ENCODE data around the gene EYA4. TPM values are rescaled to one million over a fixed set of nuclear protein-coding genes. Genes with fewer than 3 reads are reported as not detected.

The EYA4 gene
- total and polyA plus RNA-seq, 2 donors (not counting 3 experiments of a cell fraction or from before 2014, with no cell fraction given), result not detected

DNA sequence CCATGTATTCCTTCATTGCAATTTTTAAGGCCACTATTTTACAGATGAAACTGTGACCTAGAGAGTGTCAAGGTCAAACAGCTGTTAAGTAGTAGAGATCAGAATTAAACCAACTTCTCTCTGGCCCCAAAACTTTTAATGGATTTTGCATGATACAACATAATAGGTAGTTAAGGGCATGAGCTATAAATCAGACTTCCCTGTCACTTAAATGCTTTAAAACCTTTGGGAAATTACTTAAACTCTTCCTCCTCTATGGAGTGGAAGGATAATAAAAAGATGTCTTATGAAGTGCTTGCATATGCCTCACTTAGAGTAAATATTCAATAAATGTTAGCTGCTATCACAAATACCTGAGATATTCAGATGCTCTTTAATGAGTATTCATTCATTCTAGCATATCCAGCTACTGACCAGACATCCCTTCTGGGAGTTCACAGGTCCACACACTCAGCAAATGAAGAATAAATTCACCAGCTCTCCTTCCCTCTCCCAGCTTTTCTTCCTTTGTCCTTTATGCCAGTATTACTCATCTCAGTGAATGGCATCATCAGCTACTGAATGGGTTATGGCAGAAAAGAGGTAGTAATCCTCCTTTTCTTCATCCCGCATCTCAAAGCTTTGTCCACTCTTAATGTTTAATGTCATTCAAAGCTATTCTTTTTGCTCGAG, 36.2 kb downstream of the EYA4 start:
- Histone ChIP-seq H3K27ac (ENCODE audit: insufficient read depth, low read depth, low read length) (no peak overlapping the region), H3K9ac (replicated peaks; ENCODE audit: extremely low read depth, insufficient read depth, low read length) (no peak overlapping the region), H3K36me3 (ENCODE audit: control insufficient read depth in 2 of 2, extremely low read depth in 1 of 2, insufficient read depth in 2 of 2, low read length in 2 of 2) (no peaks in the 10 kb centered on the region), H4K20me1 (replicated peaks; ENCODE audit: control insufficient read depth, extremely low read depth, insufficient read depth, low read length) (no peaks in the 10 kb centered on the region), H3K9me3 (replicated peaks; ENCODE audit: control insufficient read depth, insufficient read depth, low read length) (no peaks in the 10 kb centered on the region), H3K4me3 (replicated peaks in 1 of 3; ENCODE audit: insufficient read depth in 1 of 3, low read depth in 1 of 3, low read length in 3 of 3) (no peak overlapping the region), H2AFZ (ENCODE audit: low read depth, low read length) (no peak overlapping the region), H3K79me2 (ENCODE audit: control insufficient read depth, insufficient read depth, low read length) (no peaks in the 10 kb centered on the region), H3K4me2 (ENCODE audit: insufficient read depth, low read length) (no peak overlapping the region), H3K4me1 (ENCODE audit: control insufficient read depth, extremely low read depth, insufficient read depth, low read length) (no peaks in the 10 kb centered on the region), H3K27me3 (ENCODE audit: control insufficient read depth in 2 of 2, insufficient read depth in 2 of 2, low read length in 2 of 2) (no peaks in the 10 kb centered on the region), H3K9me1 (replicated peaks; ENCODE audit: control insufficient read depth, extremely low read depth, insufficient read depth, low read length) (no peaks in the 10 kb centered on the region)
- POLR2A ChIA-PET, result no interaction called here
- DNase-seq (ENCODE audit: low read depth, low spot score), result no peak
- no TSS peak for BruUV-seq (replicated peaks)
- CTCF ChIA-PET, result interaction anchor here (1.0 to 1.4 kb wide), 2 partner anchors 14 to 82 kb away, joined by 3 read pairs; no protein-coding TSS in a partner anchor
- intact Hi-C loops (cut with micrococcal nuclease), result no loop called here
- no peak for FAIRE-seq
- TF ChIP-seq, protein P1, sequence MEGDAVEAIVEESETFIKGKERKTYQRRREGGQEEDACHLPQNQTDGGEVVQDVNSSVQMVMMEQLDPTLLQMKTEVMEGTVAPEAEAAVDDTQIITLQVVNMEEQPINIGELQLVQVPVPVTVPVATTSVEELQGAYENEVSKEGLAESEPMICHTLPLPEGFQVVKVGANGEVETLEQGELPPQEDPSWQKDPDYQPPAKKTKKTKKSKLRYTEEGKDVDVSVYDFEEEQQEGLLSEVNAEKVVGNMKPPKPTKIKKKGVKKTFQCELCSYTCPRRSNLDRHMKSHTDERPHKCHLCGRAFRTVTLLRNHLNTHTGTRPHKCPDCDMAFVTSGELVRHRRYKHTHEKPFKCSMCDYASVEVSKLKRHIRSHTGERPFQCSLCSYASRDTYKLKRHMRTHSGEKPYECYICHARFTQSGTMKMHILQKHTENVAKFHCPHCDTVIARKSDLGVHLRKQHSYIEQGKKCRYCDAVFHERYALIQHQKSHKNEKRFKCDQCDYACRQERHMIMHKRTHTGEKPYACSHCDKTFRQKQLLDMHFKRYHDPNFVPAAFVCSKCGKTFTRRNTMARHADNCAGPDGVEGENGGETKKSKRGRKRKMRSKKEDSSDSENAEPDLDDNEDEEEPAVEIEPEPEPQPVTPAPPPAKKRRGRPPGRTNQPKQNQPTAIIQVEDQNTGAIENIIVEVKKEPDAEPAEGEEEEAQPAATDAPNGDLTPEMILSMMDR (IDR thresholded peaks at IDR 0.05; ENCODE audit: extremely low read depth in 1 of 2, insufficient read depth in 1 of 2, low read depth in 1 of 2, low read length in 2 of 2), result no peak
- TF ChIP-seq JUN (IDR thresholded peaks at IDR 0.05; ENCODE audit: borderline replicate concordance, insufficient read depth, insufficient read length, low read depth) (no peak), GATA2 (IDR thresholded peaks at IDR 0.05; ENCODE audit: insufficient read depth, insufficient read length, low read depth, low read length) (no peak), POLR2A (IDR thresholded peaks at IDR 0.05; ENCODE audit: low read depth, low read length) (no peak), MYC (IDR thresholded peaks at IDR 0.05; ENCODE audit: low read depth, low read length) (no peak)
- dilution Hi-C loops (cut with MboI; ENCODE audit: extremely low pct_ligation_motif_present, low sequenced_read_pairs), result no loop called here
